PC-3 (cell line): Measurements from ENCODE around the gene VEGFA.

ENCODE experiments used
- EZH2 ChIP-seq: fragments of 300-600 bp; sonication (generic); IDR thresholded peaks from one replicate; pipeline ENCODE4 v1.6.1; 2017; ENCODE audit warnings: antibody characterized with exemption, mild to moderate bottlenecking, low read length; ENCODE audit not compliant: unreplicated experiment
- TF ChIP-seq, protein P1 (sequence below): fragments of 300-600 bp; sonication (generic); conservative IDR thresholded peaks from 2 replicates; pipeline ENCODE4 v1.5.1; 2017; ENCODE audit warnings: antibody characterized with exemption, low read depth, mild to moderate bottlenecking, low read length

DNA sequence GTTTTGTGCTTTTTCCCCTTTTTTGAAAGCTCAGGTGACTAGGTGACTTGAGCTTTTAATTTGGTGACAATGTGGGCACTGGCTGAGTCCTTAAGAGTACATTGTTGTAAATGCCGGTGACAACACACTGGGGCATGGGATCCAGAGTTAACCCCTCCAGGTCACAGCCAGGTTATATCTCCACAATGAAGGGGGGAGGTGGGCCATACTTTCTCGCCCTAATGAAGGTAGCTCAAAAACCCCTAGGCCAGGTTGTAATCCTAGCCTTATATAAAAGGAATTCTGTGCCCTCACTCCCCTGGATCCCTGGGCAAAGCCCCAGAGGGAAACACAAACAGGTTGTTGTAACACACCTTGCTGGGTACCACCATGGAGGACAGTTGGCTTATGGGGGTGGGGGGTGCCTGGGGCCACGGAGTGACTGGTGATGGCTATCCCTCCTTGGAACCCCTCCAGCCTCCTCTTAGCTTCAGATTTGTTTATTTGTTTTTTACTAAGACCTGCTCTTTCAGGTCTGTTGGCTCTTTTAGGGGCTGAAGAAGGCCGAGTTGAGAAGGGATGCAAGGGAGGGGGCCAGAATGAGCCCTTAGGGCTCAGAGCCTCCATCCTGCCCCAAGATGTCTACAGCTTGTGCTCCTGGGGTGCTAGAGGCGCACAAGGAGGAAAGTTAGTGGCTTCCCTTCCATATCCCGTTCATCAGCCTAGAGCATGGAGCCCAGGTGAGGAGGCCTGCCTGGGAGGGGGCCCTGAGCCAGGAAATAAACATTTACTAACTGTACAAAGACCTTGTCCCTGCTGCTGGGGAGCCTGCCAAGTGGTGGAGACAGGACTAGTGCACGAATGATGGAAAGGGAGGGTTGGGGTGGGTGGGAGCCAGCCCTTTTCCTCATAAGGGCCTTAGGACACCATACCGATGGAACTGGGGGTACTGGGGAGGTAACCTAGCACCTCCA is 2.2 kb upstream of the VEGFA start:
- no peak for TF ChIP-seq EZH2
- TF ChIP-seq, protein P1, sequence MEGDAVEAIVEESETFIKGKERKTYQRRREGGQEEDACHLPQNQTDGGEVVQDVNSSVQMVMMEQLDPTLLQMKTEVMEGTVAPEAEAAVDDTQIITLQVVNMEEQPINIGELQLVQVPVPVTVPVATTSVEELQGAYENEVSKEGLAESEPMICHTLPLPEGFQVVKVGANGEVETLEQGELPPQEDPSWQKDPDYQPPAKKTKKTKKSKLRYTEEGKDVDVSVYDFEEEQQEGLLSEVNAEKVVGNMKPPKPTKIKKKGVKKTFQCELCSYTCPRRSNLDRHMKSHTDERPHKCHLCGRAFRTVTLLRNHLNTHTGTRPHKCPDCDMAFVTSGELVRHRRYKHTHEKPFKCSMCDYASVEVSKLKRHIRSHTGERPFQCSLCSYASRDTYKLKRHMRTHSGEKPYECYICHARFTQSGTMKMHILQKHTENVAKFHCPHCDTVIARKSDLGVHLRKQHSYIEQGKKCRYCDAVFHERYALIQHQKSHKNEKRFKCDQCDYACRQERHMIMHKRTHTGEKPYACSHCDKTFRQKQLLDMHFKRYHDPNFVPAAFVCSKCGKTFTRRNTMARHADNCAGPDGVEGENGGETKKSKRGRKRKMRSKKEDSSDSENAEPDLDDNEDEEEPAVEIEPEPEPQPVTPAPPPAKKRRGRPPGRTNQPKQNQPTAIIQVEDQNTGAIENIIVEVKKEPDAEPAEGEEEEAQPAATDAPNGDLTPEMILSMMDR = no peak
